Measurements from ENCODE around the gene ATP13A5.

GRCh38 chr3:193237030-193237429 lies 141.5 kb downstream of the ATP13A5 start:
- TF ChIP-seq TCF7L2 (IDR thresholded peaks at IDR 0.05; ENCODE audit: low read depth, low read length) = no peak
- TF ChIP-seq CTCF (IDR thresholded peaks at IDR 0.05) = no peak

Measured in Panc1 (cell line).